HepG2 (cell line): ENCODE data around the gene TPBGL. TPM values are rescaled to one million over a fixed set of nuclear protein-coding genes. Genes with fewer than 3 reads are reported as not detected.

Experiments used
- ATAC-seq: fragments of 200-7000 bp; cut with Tn5 transposase; 3 replicates; pipeline ENCODE4 v1.9.1; 2020; ENCODE audit warnings: mild to moderate bottlenecking, moderate library complexity
- BruUV-seq: library from RNA; stranded (reverse); fragments of 400-500 nt; replicated peaks from 2 replicates; lab custom pipeline; 2021; lab: Mats Ljungman, UMichigan
- CTCF ChIA-PET: fragments of 300-600 bp; formaldehyde crosslinking; extraction: SDS; loops from one replicate; lab custom pipeline; 2021; ENCODE audit warnings: low total read pairs, inconsistent platforms, low intra/inter-chr PET ratio; lab: Yijun Ruan, JAX
- POLR2A ChIA-PET: fragments of 350-600 bp; sonication (Branson Sonifier 250); formaldehyde crosslinking; loops from one replicate; lab custom pipeline; 2020; ENCODE audit warnings: antibody characterized with exemption, inconsistent platforms; lab: Yijun Ruan, JAX
- DNase-seq: peaks from one replicate; pipeline ENCODE4 v3.0.0-alpha.2; 2015; ENCODE audit warnings: low spot score
- FAIRE-seq: peaks from 3 replicates; lab custom pipeline; 2011; peaks lifted over from hg19 to GRCh38; lab: Jason Lieb, UNC
- H2AFZ ChIP-seq: one replicate; pipeline ENCODE4 v1.6.1; 2011; ENCODE audit warnings: low read length, inconsistent platforms
- H3K27ac ChIP-seq: fragments of 300-600 bp; 3 replicates; pipeline ENCODE4 v1.8.0; 2011; ENCODE audit warnings: mixed run types, mild to moderate bottlenecking, mixed read lengths, low read length, inconsistent platforms; ENCODE audit not compliant: insufficient read depth; ENCODE audit errors: extremely low read length
- H3K27me3 ChIP-seq, 2 experiments: fragments of 200-600 bp in 1 of 2; 2 replicates in 1 of 2; 3 replicates in 1 of 2; pipeline versions ENCODE4 v1.6.0 to v1.8.0; 2011; ENCODE audit warnings: low read length in 2 of 2, mild to moderate bottlenecking in 2 of 2, moderate library complexity in 2 of 2, inconsistent platforms in 1 of 2; ENCODE audit not compliant: insufficient read depth in 2 of 2, control insufficient read depth in 1 of 2
- H3K36me3 ChIP-seq, 2 experiments: fragments of 200-600 bp in 1 of 2; replicated peaks in 1 of 2; 2 replicates in 1 of 2; 3 replicates in 1 of 2; pipeline versions ENCODE4 v1.5.1 to v1.8.0; 2011; ENCODE audit warnings: low read length in 2 of 2, inconsistent platforms in 1 of 2; ENCODE audit not compliant: insufficient read depth in 2 of 2, control insufficient read depth in 1 of 2
- H3K4me1 ChIP-seq: 2 replicates; pipeline ENCODE4 v1.5.1; 2012; ENCODE audit warnings: low read length, inconsistent platforms; ENCODE audit not compliant: insufficient read depth
- H3K4me2 ChIP-seq: 2 replicates; pipeline ENCODE4 v1.6.0; 2011; ENCODE audit warnings: low read depth, low read length, inconsistent platforms
- H3K4me3 ChIP-seq, 3 experiments: fragments of 200-600 bp in 1 of 3; sonication (generic), shearing (Covaris generic) in 1 of 3; replicated peaks in 1 of 3; 2 replicates each; pipeline ENCODE4 v1.5.1; 2011 to 2016; ENCODE audit warnings: low read length in 3 of 3, inconsistent platforms in 2 of 3, low read depth in 2 of 3, mild to moderate bottlenecking in 2 of 3, control low read depth in 1 of 3, mixed read lengths in 1 of 3; ENCODE audit not compliant: insufficient read depth in 1 of 3
- H3K79me2 ChIP-seq: one replicate; pipeline ENCODE4 v1.6.1; 2011; ENCODE audit warnings: low read length, inconsistent platforms; ENCODE audit not compliant: insufficient read depth
- H3K9ac ChIP-seq: 2 replicates; pipeline ENCODE4 v1.6.0; 2011; ENCODE audit warnings: mild to moderate bottlenecking, low read depth, low read length, inconsistent platforms; ENCODE audit not compliant: insufficient read depth
- H3K9me3 ChIP-seq: 2 replicates; pipeline ENCODE4 v1.5.1; 2012; ENCODE audit warnings: mild to moderate bottlenecking, low read length
- H4K20me1 ChIP-seq: 2 replicates; pipeline ENCODE4 v1.6.0; 2011; ENCODE audit warnings: inconsistent platforms, mild to moderate bottlenecking, low read length, moderate library complexity; ENCODE audit not compliant: insufficient read depth
- CC2D1A ChIP-seq: sonication (generic); formaldehyde crosslinking; IDR thresholded peaks from 2 replicates; pipeline ENCODE4 v1.8.1; 2023; ENCODE audit warnings: mild to moderate bottlenecking, missing genetic modification reagents
- HDAC2 ChIP-seq: sonication (generic); formaldehyde crosslinking; IDR thresholded peaks from 2 replicates; pipeline ENCODE4 v1.4.0; 2020; ENCODE audit warnings: missing genetic modification reagents
- HDAC6 ChIP-seq: fragments of 200-600 bp; sonication (generic); IDR thresholded peaks from 2 replicates; pipeline ENCODE4 v1.7.0; 2017; ENCODE audit warnings: mild to moderate bottlenecking, antibody characterized with exemption, low read length, low read depth
- LCORL ChIP-seq, 2 experiments: fragments of 450-650 bp in 1 of 2; sonication (generic) in 1 of 2; formaldehyde crosslinking in 1 of 2; IDR thresholded peaks; 2 replicates each; pipeline versions ENCODE4 v1.5.0 to v1.6.1; 2017 to 2020; ENCODE audit warnings: antibody characterized with exemption in 1 of 2, missing genetic modification reagents in 1 of 2
- PAX8 ChIP-seq: sonication (generic); formaldehyde crosslinking; IDR thresholded peaks from 2 replicates; pipeline ENCODE4 v1.8.0; 2022; ENCODE audit warnings: mild to moderate bottlenecking, missing genetic modification reagents, borderline replicate concordance
- RBM22 ChIP-seq: fragments of 200-400 bp; formaldehyde crosslinking; optimal IDR thresholded peaks from 2 replicates; pipeline ENCODE3; 2017; ENCODE audit warnings: mild to moderate bottlenecking, low read length, moderate library complexity
- ZBTB33 ChIP-seq: sonication (generic); formaldehyde crosslinking; IDR thresholded peaks from 2 replicates; pipeline ENCODE4 v1.4.0; 2020; ENCODE audit warnings: missing genetic modification reagents
- ZNF350 ChIP-seq: sonication (generic); formaldehyde crosslinking; IDR thresholded peaks from 2 replicates; pipeline ENCODE4 v1.4.0; 2020; ENCODE audit warnings: mild to moderate bottlenecking, low read depth, missing genetic modification reagents, borderline replicate concordance
- ZNF607 ChIP-seq: sonication (generic); formaldehyde crosslinking; IDR thresholded peaks from 2 replicates; pipeline ENCODE4 v1.5.1; 2020; ENCODE audit warnings: missing genetic modification reagents, mild to moderate bottlenecking, borderline replicate concordance
- ZSCAN22 ChIP-seq: sonication (generic); formaldehyde crosslinking; IDR thresholded peaks from 2 replicates; pipeline ENCODE4 v1.4.0; 2020; ENCODE audit warnings: mild to moderate bottlenecking, missing genetic modification reagents
- WGBS: methylation state at CpG from one replicate; pipeline ENCODE4 v1.1.6; 2017; ENCODE audit warnings: low lambda C conversion rate; 5-methylcytosine and 5-hydroxymethylcytosine counted together
- in situ Hi-C: cut with HindIII; loops from 2 replicates; pipeline ENCODE4 v1.10.0; 2017; ENCODE audit warnings: low pct_unique_long_range_greater_than_20kb; ENCODE audit not compliant: extremely low pct_ligation_motif_present
- intact Hi-C: fragments of 100-400 bp; cut with micrococcal nuclease; formaldehyde crosslinking; loops from one replicate; pipeline ENCODE4 v1.10.0; 2022; ENCODE audit not compliant: unreplicated experiment
- polyA plus RNA-seq, 8 experiments: library from polyadenylated mRNA; depleted of rRNA in 3 of 8; stranded (reverse) in 7 of 8; unstranded in 1 of 8; fragments of >200 nt; fragmentation: Illumina TruSeq in 4 of 8; extraction: Trizol in 4 of 8; gene quantifications; 2 replicates each; pipeline versions ENCODE4 v1.2.1 to v1.2.3, GENCODE V29; 2011 to 2016; ENCODE audit warnings: low read depth in 4 of 8, missing spikeins in 1 of 8, mixed read lengths in 1 of 8; ENCODE audit not compliant: insufficient read depth in 1 of 8
- total RNA-seq, 5 experiments: library from RNA; depleted of rRNA; stranded (reverse); fragments of >200 nt; fragmentation: Illumina TruSeq; extraction: Trizol; gene quantifications; 2 replicates each; pipeline ENCODE4 v1.2.3, GENCODE V29; 2016; ENCODE audit warnings: low read depth in 1 of 5
- TF ChIP-seq, protein P1 (sequence below): sonication (generic); formaldehyde crosslinking; IDR thresholded peaks from 2 replicates; pipeline ENCODE4 v1.4.0; 2020; ENCODE audit warnings: missing genetic modification reagents

Gene TPBGL
- total and polyA plus RNA-seq, 2 of the 13 experiments (the other 11 are each of a cell fraction or from before 2014, with no cell fraction given) = not detected

DNA sequence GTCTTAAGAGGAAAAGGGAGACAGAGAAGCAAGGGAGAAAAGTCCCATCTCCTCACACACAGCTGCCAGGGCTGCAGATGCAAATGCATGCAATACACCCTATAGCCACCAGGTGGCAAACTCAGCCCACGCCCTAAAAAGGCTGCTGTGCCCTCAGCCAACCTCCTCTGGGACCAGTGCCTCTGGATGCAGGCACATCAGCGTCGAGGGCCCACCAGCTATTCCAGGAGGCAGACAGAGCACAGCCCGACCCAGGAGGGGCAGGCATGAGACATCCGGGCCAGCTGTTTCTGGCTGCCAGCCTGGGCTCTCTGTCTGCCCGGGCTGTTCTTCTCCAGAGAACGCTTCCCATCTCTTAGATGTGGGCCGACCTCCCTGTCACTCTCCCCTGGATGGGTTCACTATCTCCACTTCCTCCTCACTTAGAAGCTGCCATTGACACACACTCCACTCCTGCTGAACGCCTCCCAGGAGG is 39.7 kb downstream of the TPBGL start (continued):
- TF ChIP-seq, protein P1, sequence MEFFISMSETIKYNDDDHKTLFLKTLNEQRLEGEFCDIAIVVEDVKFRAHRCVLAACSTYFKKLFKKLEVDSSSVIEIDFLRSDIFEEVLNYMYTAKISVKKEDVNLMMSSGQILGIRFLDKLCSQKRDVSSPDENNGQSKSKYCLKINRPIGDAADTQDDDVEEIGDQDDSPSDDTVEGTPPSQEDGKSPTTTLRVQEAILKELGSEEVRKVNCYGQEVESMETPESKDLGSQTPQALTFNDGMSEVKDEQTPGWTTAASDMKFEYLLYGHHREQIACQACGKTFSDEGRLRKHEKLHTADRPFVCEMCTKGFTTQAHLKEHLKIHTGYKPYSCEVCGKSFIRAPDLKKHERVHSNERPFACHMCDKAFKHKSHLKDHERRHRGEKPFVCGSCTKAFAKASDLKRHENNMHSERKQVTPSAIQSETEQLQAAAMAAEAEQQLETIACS (CRISPR knock-in tag) = no peak
- TF ChIP-seq ZNF607 (CRISPR knock-in tag) = no peak
- TF ChIP-seq HDAC2 (CRISPR knock-in tag) = 0 out of 2 replicates have a peak, but pooled peaks have one; percentile 29
- TF ChIP-seq LCORL (IDR thresholded peaks at IDR 0.05) = no peak
- TF ChIP-seq LCORL (CRISPR knock-in tag; IDR thresholded peaks at IDR 0.05) = no peak

- peaks cover 8% of the 10 kb centered on the region; the same call in 1 of the 2 replicates for H4K20me1 ChIP-seq
- H3K27me3 ChIP-seq = no peaks in the 10 kb centered on the region
- H3K9me3 ChIP-seq = no peaks in the 10 kb centered on the region
- ChIA-PET POLR2A (no interaction called here), CTCF (interaction anchor here (2.9 kb wide), 1 partner anchor 103 kb away, joined by 37 read pairs; no protein-coding TSS in a partner anchor)
- WGBS = 83% methylated on average over 13 of the region's 15 CpGs
- no TSS peak for BruUV-seq
- H3K4me3 ChIP-seq = no peak overlapping the region
- H2AFZ ChIP-seq = no peak overlapping the region
- H3K27ac ChIP-seq = no peak overlapping the region
- H3K4me1 ChIP-seq = peaks cover 29% of the 10 kb centered on the region
- FAIRE-seq = no peak
- H3K36me3 ChIP-seq = peaks cover 36 to 66% of the 10 kb centered on the region in 2 experiments
- H3K79me2 ChIP-seq = no peaks in the 10 kb centered on the region
- in situ Hi-C loops (loop anchor here (5.0 kb wide), 1 partner anchor 101 kb away; no protein-coding TSS in a partner anchor), intact Hi-C loops (loop anchor here (1.0 kb wide), 1 partner anchor 47 kb away; no protein-coding TSS in a partner anchor)
- peak; percentile 37 for TF ChIP-seq RBM22
- no peak for TF ChIP-seq HDAC6
- TF ChIP-seq ZSCAN22 (CRISPR knock-in tag) = peak; percentile 87; the same call in 1 of the 2 replicates
- TF ChIP-seq PAX8 = no peak
- TF ChIP-seq ZNF350 (CRISPR knock-in tag) = 0 out of 2 replicates have a peak, but pooled peaks have one; percentile 7
- peak; percentile 88 for TF ChIP-seq ZBTB33
- no peak for TF ChIP-seq CC2D1A (CRISPR knock-in tag)
- no peak for DNase-seq
- H3K4me2 ChIP-seq = no peak overlapping the region
- H3K9ac ChIP-seq = no peak overlapping the region
- peak; percentile 10; the same call in 2 of the 3 replicates for ATAC-seq
Measured at GRCh38 chr11:75280770-75281468, 40.3 kb downstream of the TPBGL start.
